ENCODE results near the gene SLC27A2.

The SLC27A2 gene

DNA sequence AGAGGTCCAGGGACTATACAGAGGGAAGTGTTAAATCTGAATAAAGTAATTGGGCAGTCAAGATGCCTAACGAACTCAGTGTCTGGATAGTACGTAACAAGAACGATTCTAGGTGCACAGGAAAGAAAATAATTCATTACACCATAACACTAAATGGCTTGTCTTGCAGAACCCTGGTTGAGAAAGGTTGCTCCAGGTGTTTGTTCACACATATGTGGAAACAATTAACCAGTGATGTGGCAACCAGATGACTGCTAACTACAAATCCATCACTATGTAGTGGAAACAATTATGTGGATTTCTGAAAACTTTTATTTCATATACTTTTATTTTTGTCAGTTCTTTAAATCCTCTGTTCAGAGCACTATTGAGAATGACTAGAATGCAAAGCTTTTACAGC lies 93.9 kb downstream of the SLC27A2 start:
- DNase-seq (ENCODE audit: low spot score), result no peak

DNA sequence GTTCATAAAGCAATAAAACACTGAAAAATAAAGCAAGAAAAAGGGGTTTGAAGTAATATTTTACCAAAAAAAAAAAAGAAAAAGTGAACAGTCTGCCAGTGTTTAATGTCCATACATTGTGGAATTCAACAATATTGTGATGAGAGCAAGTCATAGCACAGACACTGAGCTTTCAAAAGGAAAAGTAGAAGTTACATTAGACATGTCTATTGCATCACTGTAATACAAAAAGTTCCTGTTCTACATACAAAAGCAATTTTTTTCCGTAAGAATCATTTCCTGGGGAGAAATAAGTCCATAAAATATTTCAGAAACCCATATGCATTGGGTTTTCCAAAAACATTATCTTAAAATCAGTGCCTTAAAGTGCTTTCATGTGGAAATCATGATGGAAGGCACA lies 95.4 kb downstream of the SLC27A2 start:
- no peak for DNase-seq (ENCODE audit: low spot score)

DNA sequence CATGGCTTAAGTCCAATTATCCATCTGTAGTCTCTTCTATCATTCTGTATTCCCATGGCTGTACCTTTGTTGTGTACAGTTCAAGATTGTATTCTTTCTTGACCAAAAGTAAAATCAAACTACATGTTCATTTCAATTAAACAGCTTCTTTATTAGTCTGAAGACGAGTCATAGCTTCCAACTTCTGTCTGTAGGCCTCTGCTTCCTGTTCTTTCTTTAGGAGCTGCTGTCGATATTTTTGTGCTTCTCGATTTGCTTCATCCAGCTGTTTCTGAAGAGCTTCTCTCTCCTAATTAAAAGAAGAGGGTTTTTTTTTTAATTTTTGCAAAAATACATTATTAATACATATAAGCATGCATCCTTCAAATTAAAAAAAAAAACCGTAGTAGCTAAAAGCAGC lies 96.5 kb downstream of the SLC27A2 start:
- DNase-seq (ENCODE audit: low spot score), result no peak

DNA sequence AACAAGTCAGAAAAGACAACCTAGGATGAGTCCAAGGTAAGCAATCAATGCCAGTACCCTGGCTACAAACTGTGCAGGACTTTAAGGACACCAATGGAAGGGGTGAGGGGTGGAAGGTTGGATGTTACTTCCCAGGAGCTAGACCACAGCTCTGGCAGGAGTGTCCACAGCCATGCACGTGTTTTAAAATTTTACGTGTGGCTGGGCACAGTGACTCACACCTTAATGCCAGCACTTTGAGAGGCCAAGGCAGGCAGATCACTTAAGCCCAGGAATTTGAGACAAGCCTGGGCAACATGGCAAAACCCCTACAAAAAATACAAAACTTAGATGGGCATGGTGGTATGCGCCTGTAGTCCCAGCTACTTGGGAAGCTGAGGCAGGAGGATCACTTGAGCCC lies 98.3 kb downstream of the SLC27A2 start:
- DNase-seq (ENCODE audit: low spot score), result no peak

DNA sequence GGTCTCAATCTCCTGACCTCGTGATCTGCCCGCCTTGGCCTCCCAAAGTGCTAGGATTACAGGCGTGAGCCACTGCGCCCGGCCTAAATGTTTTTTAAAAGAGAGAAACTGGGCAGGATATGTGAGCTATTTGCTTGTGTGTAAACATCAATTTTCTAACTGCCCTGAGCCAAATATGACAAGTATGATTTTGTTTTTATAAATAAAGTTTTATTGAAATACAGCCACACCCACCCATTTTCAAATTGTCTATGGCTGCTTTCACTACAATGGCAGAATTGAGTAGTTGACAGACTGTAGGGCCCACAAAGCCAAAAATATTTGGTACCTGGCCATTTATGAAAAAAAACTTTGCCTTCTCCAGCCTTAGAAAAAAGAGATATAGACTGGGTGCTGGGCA lies 99.4 kb downstream of the SLC27A2 start:
- DNase-seq (ENCODE audit: low spot score), result no peak

Measured in hepatic stellate cell (primary cell).